Astrocyte of the cerebellum (primary cell): Measurements from ENCODE around the gene PLK5.
A peak's percentile ranks its signal among the peaks of the same experiment; 100 is the strongest.
"Not testable (repeated sequence)": the region's sequence is repeated elsewhere in the genome, so short reads cannot be mapped to it uniquely, and the experiment has no call there.

Experiments
- DNase-seq: peaks from one replicate; pipeline ENCODE4 v3.0.0-alpha.2; 2011; ENCODE audit warnings: low read depth
- H3K4me3 ChIP-seq: 2 replicates; pipeline ENCODE4 v1.5.1; 2011; ENCODE audit warnings: mild to moderate bottlenecking, low read depth, low read length, moderate library complexity
- CTCF ChIP-seq: IDR thresholded peaks from 2 replicates; pipeline ENCODE4 v1.5.1; 2012; ENCODE audit warnings: low read length, low read depth, moderate library complexity, mild to moderate bottlenecking; ENCODE audit errors: missing control alignments
- in situ Hi-C: cut with HindIII; loops from 2 replicates; pipeline ENCODE4 v1.10.0; 2017; ENCODE audit warnings: low sequenced_read_pairs

Gene PLK5

GRCh38 chr19:1523412-1524286 is at the start of gene PLK5:
Gene PLK5 (plus strand): TSS chr19:1524077. CDS start chr19:1526997, 2,920 bp downstream.
- in situ Hi-C loops = no loop called here
- H3K4me3 ChIP-seq = no peak within 1 kb of the TSS
- DNase-seq = no peak
- TF ChIP-seq CTCF = no peak

GRCh38 chr19:1474765-1475351 is 49.0 kb upstream of the PLK5 start:
- no peak overlapping the region for H3K4me3 ChIP-seq
- in situ Hi-C loops = no loop called here
- TF ChIP-seq CTCF = no peak
- no peak for DNase-seq

GRCh38 chr19:1475751-1476437 is 48.0 kb upstream of the PLK5 start:
- H3K4me3 ChIP-seq = no peak overlapping the region
- in situ Hi-C loops = no loop called here
- TF ChIP-seq CTCF = no peak
- no peak for DNase-seq

- in situ Hi-C loops, H3K4me3 ChIP-seq, DNase-seq: not testable (repeated sequence)
Observed at GRCh38 chr19:1477056-1477455, 46.8 kb upstream of the PLK5 start.

- DNase-seq = peak; percentile 79
- in situ Hi-C loops = no loop called here
- no peak for TF ChIP-seq CTCF
- peak within 1 kb of the TSS; percentile 82 for H3K4me3 ChIP-seq
Observed at GRCh38 chr19:1478934-1479707, 44.8 kb upstream of the PLK5 start, which contains the start of gene C19orf25. Gene C19orf25 (minus strand): TSS chr19:1479215. CDS start chr19:1478903, 312 bp downstream.

GRCh38 chr19:1481224-1481892 is 42.5 kb upstream of the PLK5 start:
- no peak for DNase-seq
- TF ChIP-seq CTCF = no peak
- no peak overlapping the region for H3K4me3 ChIP-seq
- in situ Hi-C loops = no loop called here
